Measurements from ENCODE around the gene MYMK. TPM values are rescaled to one million over a fixed set of nuclear protein-coding genes. Genes with fewer than 3 reads are reported as not detected.

The MYMK gene
- total RNA-seq, 2 experiments from 2014 or later = not detected

GRCh38 chr9:133475292-133476012, 49.3 kb downstream of the MYMK start:
- ChIA-PET POLR2A (no interaction called here), CTCF (interaction anchor here (1.4 kb wide), 1 partner anchor 289 kb away, joined by 3 read pairs; no protein-coding TSS in a partner anchor)

DNA sequence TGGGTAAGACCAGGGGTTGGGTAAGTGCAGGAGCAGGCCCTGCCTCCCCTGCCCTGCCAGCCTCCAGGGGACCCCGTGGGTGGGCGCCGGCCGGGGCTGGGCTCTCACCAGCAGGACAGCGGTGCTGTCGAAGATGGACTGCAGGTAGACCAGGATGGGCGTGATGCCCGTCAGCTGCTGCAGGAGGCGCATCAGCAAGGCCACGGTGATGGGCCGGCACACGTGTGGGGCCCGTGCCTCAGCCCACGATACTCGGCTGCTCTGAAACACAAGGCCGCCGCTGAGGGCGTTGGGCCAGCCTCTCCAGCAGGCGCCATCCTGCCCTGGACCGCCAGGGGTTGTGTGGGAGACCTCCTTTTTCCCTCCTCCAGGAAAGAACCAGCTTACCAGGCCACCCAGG, 49.9 kb downstream of the MYMK start:
- ChIA-PET POLR2A (no interaction called here), CTCF (interaction anchor here (1.4 kb wide), 1 partner anchor 288 kb away, joined by 3 read pairs; no protein-coding TSS in a partner anchor)

GRCh38 chr9:133474215-133474614, 50.5 kb downstream of the MYMK start:
- ChIA-PET POLR2A (no interaction called here), CTCF (interaction anchor here (1.4 kb wide), 1 partner anchor 288 kb away, joined by 3 read pairs; no protein-coding TSS in a partner anchor)

DNA sequence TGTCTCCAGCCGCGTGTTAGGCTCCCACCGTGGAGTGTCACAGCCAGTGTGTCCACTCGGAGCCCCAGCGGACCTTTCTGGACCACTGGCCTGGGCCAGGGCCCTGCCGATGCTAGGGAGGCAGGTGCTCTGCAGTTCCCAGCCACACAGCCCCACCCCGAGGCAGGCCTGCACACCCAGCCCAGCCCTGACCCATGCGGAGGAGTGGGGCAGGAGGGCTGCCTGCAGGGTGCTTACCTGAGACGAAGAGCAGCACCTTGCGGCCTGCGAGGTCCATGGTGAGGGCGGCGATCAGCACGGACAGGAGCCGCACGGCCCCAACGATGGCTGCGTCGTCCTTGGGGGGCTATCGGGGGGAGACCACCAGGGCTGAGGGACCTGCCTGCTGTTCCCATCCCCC, 51.0 kb downstream of the MYMK start:
- POLR2A ChIA-PET = no interaction called here

DNA sequence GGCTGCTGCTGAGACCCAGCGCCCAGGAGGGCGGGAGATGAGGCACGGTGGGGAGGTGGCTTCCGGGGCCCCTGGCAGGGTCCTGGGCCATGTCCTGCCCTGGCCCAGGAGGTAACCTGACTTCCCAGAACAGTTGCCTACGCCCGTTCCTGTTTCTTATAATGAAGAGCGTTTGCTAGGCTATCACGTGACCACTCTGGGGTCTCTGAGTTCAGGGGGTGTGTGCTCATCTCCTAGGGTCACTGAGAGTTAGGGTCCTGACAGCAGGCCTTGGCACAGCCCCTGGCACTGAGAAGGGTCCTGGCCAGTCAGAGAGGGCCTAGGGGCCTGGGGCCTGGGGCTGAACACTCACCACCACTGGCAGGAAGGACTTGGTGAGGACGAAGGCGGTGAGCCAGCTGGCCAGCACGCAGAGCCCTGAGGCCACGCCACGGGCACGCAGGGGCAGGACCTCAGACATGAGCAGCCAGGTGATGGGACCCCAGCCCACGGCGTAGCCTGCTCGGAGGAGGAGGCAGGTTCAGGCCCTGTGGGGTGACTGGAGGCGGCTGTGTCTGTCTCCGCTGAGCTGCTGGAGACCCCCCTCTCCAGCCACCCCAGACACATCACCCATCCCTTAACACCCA, 51.9 kb downstream of the MYMK start:
- POLR2A ChIA-PET = interaction anchor here (0.7 kb wide), 1 partner anchor 349 kb away, joined by 5 read pairs; no protein-coding TSS in a partner anchor
- CTCF ChIA-PET = no interaction called here

More for the DNA sequence above, 51.0 kb downstream of the MYMK start:
- CTCF ChIA-PET = no interaction called here

DNA sequence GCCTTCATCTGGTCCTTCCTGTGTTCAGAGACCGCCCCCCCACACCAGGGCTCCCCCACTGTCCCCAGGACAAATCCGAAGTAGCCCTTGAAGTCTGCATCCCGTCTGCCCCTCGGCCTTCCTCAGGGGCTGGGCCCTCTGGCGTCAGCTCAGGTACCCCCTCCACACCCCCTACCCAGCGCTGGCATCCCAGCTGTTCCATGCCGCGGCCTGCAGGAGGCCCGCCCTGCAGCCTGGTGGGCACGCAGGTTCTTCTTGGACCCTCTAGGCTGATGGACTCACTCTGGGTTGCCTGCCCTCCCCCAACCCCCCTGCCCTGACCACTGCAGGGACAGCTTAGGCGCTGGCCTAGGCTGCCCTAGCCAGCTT, 52.5 kb downstream of the MYMK start:
- ChIA-PET CTCF (no interaction called here), POLR2A (interaction anchor here (0.7 kb wide), 1 partner anchor 349 kb away, joined by 5 read pairs; no protein-coding TSS in a partner anchor)

DNA sequence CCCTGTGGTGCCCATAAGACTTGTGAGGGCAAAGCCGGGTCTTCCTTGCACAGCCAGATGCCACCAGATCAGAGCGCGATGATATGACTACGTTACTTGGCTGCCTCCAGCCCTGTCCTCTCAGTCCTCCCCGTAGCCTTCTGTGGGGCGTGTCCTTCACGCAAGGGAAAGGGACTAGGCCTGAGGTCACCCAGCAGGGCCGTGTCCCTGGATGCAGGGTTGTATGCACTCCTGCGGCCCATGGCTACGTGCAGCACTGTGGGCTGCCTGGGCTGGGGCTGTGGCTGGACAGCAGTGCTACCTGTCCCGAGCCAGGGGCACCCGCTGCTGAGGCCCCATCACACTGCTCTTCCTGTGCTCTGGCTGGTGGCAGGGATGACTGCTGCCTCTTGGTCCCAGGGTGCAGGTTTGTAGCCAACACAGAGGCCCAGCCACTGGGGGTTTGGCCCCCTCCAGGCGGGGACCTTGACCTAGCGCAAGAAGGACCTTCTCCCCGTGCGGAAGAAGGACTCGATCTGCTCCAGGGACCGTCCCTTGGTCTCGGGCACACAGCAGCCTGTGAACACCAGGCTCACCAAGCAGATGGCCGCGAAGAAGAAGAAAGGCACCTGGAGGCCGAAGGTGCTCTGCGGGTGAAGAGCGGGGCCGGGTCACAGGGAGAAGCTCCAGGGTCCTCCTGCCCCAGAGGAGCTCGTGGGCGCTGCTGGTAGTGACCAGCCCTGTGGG, 53.0 kb downstream of the MYMK start:
- ChIA-PET CTCF (no interaction called here), POLR2A (interaction anchor here (0.7 kb wide), 3 partner anchors 134 to 350 kb away, joined by 3 to 12 read pairs (median 5); no protein-coding TSS in a partner anchor)

DNA sequence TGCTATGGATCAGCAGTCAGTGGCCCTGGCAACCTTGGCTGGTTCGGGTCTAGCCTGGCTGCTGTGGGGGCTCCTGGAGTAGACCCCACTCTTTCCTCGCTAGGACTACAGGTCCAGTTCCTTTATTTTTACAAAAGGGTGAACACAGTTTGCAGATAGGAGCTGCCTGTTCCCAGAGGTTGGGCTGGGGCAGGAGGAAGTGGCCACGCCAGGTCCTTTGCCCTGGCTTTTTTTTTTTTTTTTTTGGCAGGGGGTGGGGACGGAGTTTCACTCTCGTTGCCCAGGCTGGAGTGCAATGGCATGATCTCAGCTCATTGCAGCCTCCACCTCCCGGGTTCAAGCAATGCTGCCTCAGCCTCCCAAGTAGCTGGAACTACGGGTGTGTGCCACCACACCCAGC, 53.8 kb downstream of the MYMK start:
- ChIA-PET POLR2A (interaction anchor here (0.7 kb wide), 2 partner anchors 133 to 284 kb away, joined by 3 to 12 read pairs; no protein-coding TSS in a partner anchor), CTCF (interaction anchor here (0.6 kb wide), 1 partner anchor 1169 kb away, joined by 3 read pairs; no protein-coding TSS in a partner anchor)

GRCh38 chr9:133470427-133470924, 54.3 kb downstream of the MYMK start:
- CTCF ChIA-PET = interaction anchor here (0.6 kb wide), 1 partner anchor 1169 kb away, joined by 3 read pairs; no protein-coding TSS in a partner anchor

GRCh38 chr9:133468777-133469421, 55.9 kb downstream of the MYMK start:
- ChIA-PET POLR2A (interaction anchor here (0.9 to 1.5 kb wide), 2 partner anchors 10 to 95 kb away, joined by 3 read pairs; partner anchors contain the start of gene CACFD1), CTCF (no interaction called here)

More at GRCh38 chr9:133470427-133470924, 54.3 kb downstream of the MYMK start:
- POLR2A ChIA-PET = no interaction called here

DNA sequence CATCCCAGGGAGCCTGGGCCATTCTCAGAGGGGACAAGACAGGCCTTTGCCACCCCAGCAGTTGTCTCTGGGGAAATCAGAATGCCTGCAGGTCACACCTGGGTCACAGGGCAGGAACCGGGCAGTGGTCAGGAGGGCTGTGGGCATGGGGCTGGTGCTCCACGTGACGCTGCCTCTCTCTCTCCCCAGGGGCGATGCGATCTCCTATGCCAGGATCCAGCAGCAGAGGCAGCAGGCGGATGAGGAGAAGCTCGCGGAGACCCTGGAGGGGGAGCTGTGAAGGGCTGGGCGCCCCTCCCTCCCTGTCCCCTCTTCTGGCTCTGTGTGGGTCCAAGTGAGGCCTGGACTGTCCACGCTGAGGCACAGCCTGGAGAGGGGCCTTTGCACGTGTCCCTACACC, 56.4 kb downstream of the MYMK start:
- POLR2A ChIA-PET = interaction anchor here (0.9 to 1.5 kb wide), 2 partner anchors 9 to 95 kb away, joined by 3 read pairs; partner anchors contain the start of gene CACFD1
- CTCF ChIA-PET = no interaction called here

DNA sequence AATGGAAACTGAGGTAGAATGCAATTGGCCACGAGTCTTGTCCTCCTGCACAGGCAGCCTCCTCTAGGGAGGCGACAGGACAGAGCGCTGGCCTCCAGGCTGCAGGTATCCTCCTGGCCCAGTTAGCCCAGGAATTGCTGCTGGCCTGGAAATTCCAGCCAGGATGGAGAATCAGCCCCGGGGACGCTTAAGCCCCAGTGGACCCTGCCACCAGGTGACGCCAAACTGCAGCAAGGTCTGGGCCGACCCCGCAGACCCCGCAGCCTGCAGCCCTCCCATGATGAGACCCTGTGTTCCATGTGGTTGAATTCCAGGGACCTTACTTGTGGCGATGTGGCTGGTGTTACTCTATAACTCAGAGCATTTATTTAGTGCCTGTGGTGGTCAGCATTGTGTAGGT, 57.7 kb downstream of the MYMK start:
- ChIA-PET POLR2A (no interaction called here), CTCF (no interaction called here)

GRCh38 chr9:133465984-133466383, 58.8 kb downstream of the MYMK start:
- POLR2A ChIA-PET = no interaction called here
- CTCF ChIA-PET = no interaction called here

DNA sequence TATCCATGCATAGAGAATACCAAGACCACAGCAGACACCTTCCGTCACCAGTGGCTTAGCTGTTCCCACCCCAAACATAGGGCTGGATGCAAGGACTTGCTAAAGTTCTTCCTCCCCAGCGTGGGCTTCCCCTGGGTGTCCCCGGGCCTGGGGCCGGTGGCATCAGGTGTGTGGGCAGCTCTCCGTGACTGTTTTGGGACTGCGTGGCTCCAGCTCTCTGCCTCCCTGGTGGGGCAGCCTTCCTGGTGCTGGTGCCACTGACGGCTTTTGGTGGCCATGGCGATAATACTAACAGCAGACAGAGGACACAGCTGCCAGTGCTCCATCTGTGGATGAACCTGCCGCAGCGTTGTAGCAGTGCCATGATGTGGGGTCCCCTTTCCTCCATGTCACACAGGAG, 60.1 kb downstream of the MYMK start:
- ChIA-PET POLR2A (no interaction called here), CTCF (no interaction called here)

Other genes with a start within 250 kb of the MYMK start
- not detected for gene ABO, start 249.8 kb downstream of the MYMK start, total RNA-seq
- 10 to 100 TPM; 33.0 to 34.2 TPM for gene SURF6, start 188.8 kb downstream of the MYMK start, total RNA-seq
- gene MED22, start 176.8 kb downstream of the MYMK start, total RNA-seq = 10 to 100 TPM; 42.5 to 43.3 TPM
- 1,000 to 10,000 TPM; 3,102 to 3,168 TPM for gene RPL7A, start 176.7 kb downstream of the MYMK start, total RNA-seq
- gene SURF1, start 168.5 kb downstream of the MYMK start, total RNA-seq = 10 to 100 TPM; 31.6 to 31.9 TPM
- 10 to 100 TPM; 29.7 to 30.9 TPM for gene SURF2, start 168.4 kb downstream of the MYMK start, total RNA-seq
- gene SURF4, start 148.9 kb downstream of the MYMK start, total RNA-seq = 100 to 1,000 TPM; 260 to 276 TPM
- under 1 TPM; 0.21 to 0.65 TPM for gene STKLD1, start 148.6 kb downstream of the MYMK start, total RNA-seq
- 10 to 100 TPM; 49.5 to 52.0 TPM for gene REXO4, start 106.9 kb downstream of the MYMK start, total RNA-seq
- gene ADAMTS13, start 102.6 kb downstream of the MYMK start, total RNA-seq = 1 to 10 TPM in 1 of 2 experiments, under 1 TPM in 1; 0.89 to 1.4 TPM
- gene CACFD1, start 65.0 kb downstream of the MYMK start, total RNA-seq = under 1 TPM; 0.90 to 0.97 TPM
- gene SLC2A6, start 45.9 kb downstream of the MYMK start, total RNA-seq = 10 to 100 TPM; 14.3 to 14.4 TPM
- under 1 TPM in 1 of 2 experiments, not detected in 1; 0.04 TPM for gene ADAMTSL2, start 9.7 kb upstream of the MYMK start, total RNA-seq
- gene FAM163B, start 84.4 kb upstream of the MYMK start, total RNA-seq = not detected
- gene DBH, start 111.4 kb upstream of the MYMK start, total RNA-seq = not detected
- 1 to 10 TPM; 1.6 to 2.1 TPM for gene SARDH, start 213.4 kb upstream of the MYMK start, total RNA-seq

Measured in activated CD8-positive, alpha-beta memory T cell treated with anti-CD3 and anti-CD28 coated beads for 36 hours (primary cell).